HG02798 (cell line): ENCODE results near the gene NBEA.
A peak's percentile ranks its signal among the peaks of the same experiment; 100 is the strongest.

Experiments used
- ATAC-seq: cut with Tn5 transposase; IDR thresholded peaks from one replicate; pipeline ENCODE4 v1.9.1; 2021; ENCODE audit warnings: mild to moderate bottlenecking; ENCODE audit not compliant: unreplicated experiment, poor library complexity

Gene NBEA

GRCh38 chr13:35690581-35691207 lies 748.6 kb downstream of the NBEA start:
- no peak for ATAC-seq

GRCh38 chr13:35693134-35693784 lies 751.2 kb downstream of the NBEA start:
- no peak for ATAC-seq

GRCh38 chr13:35694031-35694430 lies 752.0 kb downstream of the NBEA start:
- ATAC-seq = no peak

DNA sequence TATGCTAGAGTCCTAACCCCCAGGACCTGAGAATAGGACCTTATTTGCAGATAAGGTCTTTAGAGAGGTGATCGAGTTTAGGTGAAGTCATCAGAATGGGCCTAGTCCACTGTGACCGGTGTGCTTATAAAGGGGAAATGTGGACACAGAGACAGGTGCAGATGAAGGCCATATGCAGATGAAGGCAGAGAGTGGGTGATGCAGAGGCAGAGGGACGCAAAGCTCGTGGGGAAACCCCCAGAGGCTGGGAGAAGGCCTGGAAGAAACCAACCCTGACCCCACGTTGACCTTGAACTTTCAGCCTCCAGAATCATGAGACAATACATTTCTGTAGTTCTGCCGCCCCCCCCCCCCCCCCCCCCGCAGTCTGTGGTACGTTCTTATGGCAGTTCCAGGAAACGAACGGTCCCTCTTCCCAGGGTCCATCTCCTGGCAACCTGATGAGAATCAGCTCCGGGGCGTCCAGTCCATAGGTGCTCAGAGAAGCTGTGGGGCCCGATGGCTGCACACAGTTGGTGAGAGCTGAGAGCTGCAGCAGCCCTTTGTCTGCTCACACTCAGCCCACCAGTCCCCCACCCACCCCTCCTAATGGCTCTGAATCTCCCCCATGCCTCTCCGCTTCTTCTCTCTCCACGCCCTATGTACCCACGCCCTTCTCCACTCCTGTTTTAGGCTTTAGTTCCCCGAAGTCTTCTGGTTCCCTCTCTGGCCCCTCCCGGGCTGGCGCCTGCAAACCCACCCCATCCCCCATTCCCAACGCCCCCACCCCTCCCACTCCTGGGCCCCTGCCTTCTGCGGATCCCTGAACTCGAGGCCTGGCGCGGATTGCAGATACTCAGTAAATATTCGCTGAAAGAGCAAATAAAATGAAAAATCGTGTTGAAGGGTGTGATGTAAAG lies 752.7 kb downstream of the NBEA start:
- ATAC-seq = peak; percentile 73

DNA sequence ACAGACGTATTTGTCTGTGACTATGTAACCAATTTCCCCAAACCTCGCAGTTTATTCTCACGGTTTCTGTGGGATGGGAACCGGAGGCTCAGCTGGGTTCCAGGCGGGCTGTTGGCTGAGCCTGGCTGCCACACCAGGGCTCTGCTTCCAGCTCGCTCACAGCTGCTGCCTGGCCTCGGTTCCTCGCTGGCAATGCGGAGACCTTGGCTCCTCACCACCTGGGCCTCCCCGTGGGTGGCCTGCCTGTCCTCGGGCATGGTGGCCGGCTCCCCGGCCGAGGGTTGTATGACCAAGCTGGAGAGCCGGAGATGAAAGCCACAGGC lies 753.3 kb downstream of the NBEA start:
- ATAC-seq = no peak

DNA sequence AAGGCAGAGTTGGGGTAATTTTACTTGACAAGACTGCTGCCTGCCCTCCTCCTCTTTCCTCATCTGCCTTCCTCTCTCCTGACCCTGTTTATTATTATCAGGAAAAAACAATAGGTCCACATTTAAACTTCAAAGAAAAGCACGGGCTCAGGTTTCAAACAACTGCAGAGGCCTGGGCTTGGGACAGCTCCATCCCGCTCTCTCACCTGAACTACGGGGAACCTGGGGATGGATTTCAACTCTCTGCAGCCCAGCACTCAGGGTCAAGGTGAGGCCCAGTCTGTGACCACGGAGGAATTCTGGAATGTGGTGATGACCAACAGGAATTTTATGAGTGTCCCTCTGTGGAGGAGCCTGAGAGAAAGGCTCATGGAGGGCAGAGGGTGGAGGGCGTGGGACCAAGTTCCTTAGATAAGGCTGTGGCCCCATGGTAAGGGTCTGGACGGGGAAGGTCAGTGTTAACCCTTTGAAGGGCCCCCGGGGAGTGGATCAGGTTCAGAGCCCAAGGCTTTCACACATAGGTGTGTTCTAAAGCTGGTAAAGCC lies 755.2 kb downstream of the NBEA start:
- no peak for ATAC-seq

- ATAC-seq = no peak
These were observed 757.0 kb downstream of the NBEA start for GRCh38 chr13:35698911-35699576.

DNA sequence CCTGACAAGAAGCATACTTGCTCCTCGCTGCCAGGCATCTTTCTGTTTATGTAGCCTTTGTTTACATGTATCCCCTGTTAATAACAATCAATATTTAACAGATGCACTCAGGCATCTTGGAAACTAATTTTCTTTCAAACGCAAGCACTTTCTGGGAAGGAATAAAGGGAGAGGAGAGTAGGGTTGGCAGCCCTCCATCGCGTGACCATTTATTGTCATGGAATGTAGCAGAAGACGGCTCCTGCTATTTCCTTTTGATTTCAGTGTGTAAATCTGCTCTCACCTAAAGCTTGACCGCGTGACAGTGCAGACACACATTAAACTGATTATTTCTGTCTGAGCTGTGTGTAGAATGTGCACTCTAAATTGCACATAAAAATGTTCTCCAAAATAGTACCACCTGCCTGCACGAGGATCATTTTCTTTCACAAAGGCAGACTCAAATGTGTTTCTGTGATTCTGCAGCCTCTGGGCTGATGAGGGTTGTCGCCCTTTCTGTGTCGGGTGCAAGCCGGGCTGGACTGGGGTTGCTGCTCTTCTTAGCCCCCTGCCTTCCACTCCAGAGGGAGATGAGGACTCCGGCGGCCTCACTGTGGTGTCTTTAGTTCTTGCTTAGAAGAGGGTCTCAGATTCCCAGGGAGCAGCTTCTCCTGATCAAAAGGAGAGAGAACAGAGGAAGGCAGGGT lies 757.9 kb downstream of the NBEA start:
- no peak for ATAC-seq

DNA sequence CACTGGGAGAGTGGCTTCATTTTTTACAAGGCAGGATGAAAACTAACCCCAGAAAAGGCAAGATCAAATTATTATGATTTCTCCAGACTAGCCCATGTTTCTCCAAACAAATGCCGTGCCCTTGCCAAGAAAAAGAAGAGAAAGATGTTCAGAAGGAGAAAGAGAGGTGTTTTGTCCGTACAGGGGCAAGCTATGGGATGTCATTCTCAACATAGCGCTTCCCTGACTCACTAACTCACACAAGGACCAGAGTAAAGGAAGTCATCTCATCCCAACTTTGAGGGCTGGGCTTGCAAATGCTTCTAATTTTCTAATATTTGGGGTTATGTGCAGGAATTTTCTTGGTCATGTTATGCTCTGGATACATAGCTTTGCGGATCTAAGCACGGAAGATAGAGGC lies 758.6 kb downstream of the NBEA start:
- no peak for ATAC-seq

DNA sequence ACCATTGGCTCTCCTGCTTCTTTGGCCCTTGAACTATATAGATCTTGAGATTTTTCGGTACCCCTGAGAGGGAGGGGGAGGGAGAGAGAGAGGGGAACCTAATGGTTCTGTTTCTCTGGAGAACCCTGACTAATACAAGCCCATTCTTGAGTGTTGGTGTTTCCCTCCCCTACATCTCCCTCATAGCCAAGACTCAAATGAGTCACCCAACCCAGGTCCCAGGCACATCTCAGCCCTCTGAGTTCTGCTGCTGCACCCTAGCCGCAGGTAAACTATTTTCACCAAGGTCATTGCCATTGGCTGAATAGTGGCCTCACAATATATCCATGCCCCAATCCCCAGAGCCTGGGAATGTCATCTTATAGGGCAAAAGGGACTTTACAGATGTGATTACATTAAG lies 760.2 kb downstream of the NBEA start:
- ATAC-seq = no peak

GRCh38 chr13:35703061-35703460 lies 761.0 kb downstream of the NBEA start:
- no peak for ATAC-seq

DNA sequence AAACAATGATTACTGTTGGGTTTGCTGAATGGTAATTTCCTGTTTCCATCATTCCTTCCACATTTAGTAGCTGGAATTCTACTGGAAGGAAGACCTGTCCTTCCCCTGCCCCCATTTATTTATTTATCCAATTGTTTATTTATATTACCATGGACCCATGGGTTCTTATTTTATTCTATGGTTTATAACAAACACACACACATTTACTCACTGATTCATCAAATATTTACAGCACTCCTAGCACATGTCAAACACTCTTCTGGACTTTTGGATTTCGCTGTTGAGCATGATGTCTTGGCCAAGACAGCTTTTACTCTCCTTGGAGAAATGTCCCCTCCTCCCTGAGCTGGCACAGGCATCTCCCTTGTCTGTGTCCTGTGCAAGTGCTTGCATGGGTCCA lies 762.3 kb downstream of the NBEA start:
- ATAC-seq = no peak

DNA sequence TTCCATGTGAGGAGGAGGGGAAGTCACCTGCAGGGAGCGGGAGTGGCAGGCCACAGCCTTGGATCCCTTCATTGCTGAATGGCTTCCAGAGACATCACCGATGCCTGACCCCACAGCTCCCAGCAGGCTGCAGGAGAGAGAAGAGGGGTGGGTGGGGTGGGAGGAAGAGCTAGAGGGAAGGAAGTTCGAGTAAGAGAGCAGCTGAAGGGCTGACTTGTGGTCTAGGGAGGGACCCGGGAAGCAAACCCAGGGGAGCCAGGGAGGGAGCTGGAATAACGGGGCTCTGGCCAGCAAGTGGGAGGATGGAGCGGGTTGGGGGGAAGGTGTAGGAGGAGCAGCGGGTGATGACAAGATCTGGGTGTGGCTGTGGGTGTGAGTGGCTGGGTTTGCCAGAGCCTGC lies 764.2 kb downstream of the NBEA start:
- no peak for ATAC-seq

- ATAC-seq = no peak
These were observed 764.7 kb downstream of the NBEA start for GRCh38 chr13:35706721-35707120.

DNA sequence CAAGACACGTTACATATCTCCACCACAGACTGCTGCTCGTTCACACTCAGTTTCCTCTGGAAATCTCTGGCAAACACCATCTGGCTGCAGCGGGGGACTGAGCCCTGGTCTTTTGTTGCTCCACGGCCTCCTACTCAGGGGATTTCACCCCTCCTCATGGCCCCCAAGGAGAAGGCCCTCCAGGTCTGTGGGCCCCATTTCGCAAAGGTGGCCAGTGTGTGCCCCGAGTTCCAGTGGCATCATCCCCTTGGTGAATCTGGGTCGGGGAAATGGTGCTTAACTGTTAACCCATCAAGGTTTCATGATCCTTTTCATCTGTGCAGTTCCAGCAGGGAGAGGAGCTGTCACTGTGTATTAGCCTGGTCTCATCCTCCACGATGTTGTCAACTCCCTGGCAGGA lies 769.8 kb downstream of the NBEA start:
- ATAC-seq = no peak

- no peak for ATAC-seq
These were observed 771.1 kb downstream of the NBEA start for GRCh38 chr13:35712907-35713761.

- ATAC-seq = no peak
These were observed 772.1 kb downstream of the NBEA start for GRCh38 chr13:35714121-35714520.

DNA sequence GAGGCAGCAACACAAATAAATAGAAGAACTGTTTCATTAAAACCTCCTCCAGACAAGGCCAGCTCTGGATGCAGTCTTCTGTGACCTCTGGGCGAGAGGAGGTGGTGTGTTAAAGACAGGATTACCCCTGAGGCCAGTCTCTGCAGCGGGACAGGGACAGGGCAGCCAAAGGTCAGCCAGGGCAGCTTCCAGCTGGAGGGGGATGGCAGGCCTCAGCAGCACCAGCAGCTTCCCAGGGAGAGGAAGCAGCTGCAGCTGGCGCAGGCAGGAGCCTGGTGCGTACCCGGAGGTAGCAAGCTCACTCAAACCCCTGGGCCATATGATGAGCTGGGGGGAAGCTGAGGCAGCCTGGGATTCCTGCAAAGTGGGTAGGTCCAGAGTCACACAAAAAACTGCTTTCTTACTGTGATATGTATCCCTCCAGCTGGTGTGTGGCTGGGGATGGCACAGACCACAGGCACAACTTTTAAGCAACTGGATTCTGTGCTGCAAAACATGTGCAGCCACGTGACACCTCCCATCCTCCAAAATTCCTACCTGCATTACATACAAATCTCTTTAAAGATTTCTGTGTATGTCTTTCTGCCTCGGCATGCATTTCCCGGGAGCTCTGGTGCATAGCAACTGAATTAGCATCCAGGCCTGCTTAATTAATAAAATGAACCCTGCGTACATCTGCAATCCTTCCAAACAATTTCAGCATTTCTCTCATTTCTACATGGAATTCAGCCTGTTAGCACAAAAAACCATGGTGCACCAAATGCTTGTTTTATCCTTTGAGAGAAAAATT lies 772.7 kb downstream of the NBEA start:
- ATAC-seq = no peak
